C4-2B (cell line): ENCODE data around the gene CDY1.
"Not testable (repeated sequence)": the region's sequence is repeated elsewhere in the genome, so short reads cannot be mapped to it uniquely, and the experiment has no call there.

Source experiments
- CTCF ChIP-seq: fragments of 450-650 bp; conservative IDR thresholded peaks from 2 replicates; pipeline ENCODE4 v1.5.1; 2017; ENCODE audit warnings: mild to moderate bottlenecking
- ZFX ChIP-seq: fragments of 450-650 bp; IDR thresholded peaks from 2 replicates; pipeline ENCODE4 v1.6.1; 2017

GRCh38 chrY:25620209-25620608, 1.7 kb upstream of the CDY1 start:
- TF ChIP-seq CTCF, ZFX: not testable (repeated sequence)
